GM12865 (cell line): ENCODE data around the gene DLG1.

ENCODE experiments used
- DNase-seq: peaks from one replicate; pipeline ENCODE4 v3.0.0; 2010; ENCODE audit warnings: low read depth
- H3K4me3 ChIP-seq: 2 replicates; pipeline ENCODE4 v1.5.1; 2011; ENCODE audit warnings: mild to moderate bottlenecking, low read depth, low read length, control low read depth
- TF ChIP-seq, protein P1 (sequence below): IDR thresholded peaks from 2 replicates; pipeline ENCODE4 v1.5.1; 2011; ENCODE audit warnings: low read length, control low read depth, low read depth, inconsistent platforms; ENCODE audit not compliant: insufficient read depth; ENCODE audit errors: missing control alignments

DLG1 gene

DNA sequence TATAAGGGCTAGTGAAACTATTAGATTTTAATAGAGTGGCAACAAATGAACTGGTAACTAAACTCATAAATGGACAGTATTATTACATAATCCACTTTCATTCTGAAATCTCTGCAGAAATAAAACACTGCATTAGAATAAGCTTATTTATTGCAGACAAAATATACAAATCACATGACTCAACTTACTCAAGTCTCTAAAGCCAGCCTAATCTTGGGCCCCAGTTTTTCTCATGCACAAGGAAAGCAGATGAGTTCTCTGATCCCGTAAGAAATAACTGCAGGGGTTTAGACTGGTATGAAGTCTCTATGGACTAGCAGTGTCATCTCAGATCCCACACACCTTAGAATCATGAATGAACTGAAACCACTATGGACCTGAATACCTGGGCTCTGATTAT is 5.8 kb downstream of the DLG1 start:
- TF ChIP-seq, protein P1, sequence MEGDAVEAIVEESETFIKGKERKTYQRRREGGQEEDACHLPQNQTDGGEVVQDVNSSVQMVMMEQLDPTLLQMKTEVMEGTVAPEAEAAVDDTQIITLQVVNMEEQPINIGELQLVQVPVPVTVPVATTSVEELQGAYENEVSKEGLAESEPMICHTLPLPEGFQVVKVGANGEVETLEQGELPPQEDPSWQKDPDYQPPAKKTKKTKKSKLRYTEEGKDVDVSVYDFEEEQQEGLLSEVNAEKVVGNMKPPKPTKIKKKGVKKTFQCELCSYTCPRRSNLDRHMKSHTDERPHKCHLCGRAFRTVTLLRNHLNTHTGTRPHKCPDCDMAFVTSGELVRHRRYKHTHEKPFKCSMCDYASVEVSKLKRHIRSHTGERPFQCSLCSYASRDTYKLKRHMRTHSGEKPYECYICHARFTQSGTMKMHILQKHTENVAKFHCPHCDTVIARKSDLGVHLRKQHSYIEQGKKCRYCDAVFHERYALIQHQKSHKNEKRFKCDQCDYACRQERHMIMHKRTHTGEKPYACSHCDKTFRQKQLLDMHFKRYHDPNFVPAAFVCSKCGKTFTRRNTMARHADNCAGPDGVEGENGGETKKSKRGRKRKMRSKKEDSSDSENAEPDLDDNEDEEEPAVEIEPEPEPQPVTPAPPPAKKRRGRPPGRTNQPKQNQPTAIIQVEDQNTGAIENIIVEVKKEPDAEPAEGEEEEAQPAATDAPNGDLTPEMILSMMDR: no peak
- DNase-seq: no peak
- H3K4me3 ChIP-seq: no peak overlapping the region

DNA sequence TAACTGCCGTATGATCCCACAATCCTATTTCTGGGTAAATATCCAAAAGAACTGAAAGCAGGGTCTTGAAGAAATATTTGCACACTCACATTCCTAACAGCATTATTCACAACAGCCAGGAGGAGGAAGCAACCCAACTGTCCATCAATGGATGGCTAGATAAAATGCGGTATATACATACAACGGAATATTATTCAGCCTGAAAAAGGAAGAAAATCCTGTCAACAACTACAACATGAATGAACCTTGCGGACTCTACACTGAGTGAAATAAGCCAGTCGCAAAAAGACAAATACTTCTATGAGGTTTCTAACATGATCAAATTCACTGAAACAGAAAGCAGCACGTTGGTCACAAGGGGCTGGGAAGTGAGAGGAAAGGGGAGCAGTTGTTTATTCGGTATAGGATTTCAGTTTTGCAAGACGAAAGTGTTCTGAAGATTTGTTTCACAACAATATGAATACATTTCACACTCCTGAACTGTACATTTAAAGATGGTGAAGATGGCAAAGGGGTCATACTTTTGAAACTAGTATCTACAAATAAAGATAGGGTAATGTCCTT is 6.2 kb downstream of the DLG1 start:
- TF ChIP-seq, protein P1: no peak
- H3K4me3 ChIP-seq: no peak overlapping the region
- peak; percentile 60 for DNase-seq

DNA sequence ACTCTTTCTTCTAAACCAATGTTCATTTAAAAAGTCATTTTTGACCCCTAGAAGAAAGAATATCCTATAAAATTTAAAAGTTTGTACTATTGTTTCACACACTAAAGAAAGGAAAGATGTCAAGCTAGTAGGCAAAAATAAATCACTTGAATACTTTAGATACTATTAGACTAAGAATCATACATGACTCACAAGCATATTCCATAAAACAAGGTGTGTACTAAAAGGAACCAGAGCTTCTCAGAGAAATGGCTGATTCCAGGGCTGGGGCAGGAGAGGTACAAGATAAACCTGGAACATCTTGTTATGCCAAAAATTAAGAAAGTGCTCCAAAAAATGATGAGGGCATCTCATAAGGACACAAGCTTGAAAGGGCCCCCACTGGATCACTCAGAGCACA is 8.7 kb downstream of the DLG1 start:
- DNase-seq: no peak
- no peak overlapping the region for H3K4me3 ChIP-seq

DNA sequence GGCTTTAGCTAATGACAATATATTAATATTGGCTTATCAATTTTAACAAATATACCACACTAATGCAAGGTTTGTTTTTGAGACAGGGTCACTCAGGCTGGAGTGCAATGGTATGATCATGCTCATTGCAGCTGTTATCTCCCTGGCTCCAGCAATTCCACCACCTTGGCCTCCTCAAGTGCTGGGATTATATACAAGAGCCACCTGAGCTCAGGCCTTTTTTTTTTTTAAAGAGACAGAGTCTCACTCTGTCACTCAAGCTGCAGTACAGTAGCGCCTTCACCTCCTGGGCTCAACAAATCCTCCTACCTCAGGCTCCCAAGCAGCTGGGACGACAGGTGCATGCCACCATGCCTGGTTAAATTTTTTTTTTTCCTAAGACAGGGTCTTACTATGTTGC is 11.7 kb downstream of the DLG1 start:
- no peak overlapping the region for H3K4me3 ChIP-seq
- no peak for DNase-seq
- TF ChIP-seq, protein P1: no peak

More for the DNA sequence above, 8.7 kb downstream of the DLG1 start:
- TF ChIP-seq, protein P1: no peak

DNA sequence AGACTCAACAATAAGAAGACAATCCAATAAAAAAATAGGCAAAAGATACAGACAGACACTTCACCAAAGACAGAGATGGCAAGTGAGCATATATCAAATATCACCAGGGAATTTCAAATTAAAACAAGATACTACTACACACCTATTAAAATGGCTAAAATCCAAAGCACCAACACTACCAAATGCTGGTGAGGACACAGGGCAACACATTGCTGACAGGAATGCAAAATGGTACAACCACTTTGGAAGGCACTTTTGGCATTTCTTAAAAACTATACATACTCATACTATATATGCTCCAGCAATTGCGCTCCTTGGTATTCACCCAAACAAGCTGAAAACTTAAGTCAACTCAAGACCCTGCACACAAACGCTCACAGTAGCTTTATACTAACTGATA is 12.9 kb downstream of the DLG1 start:
- TF ChIP-seq, protein P1: no peak
- H3K4me3 ChIP-seq: no peak overlapping the region
- no peak for DNase-seq

DNA sequence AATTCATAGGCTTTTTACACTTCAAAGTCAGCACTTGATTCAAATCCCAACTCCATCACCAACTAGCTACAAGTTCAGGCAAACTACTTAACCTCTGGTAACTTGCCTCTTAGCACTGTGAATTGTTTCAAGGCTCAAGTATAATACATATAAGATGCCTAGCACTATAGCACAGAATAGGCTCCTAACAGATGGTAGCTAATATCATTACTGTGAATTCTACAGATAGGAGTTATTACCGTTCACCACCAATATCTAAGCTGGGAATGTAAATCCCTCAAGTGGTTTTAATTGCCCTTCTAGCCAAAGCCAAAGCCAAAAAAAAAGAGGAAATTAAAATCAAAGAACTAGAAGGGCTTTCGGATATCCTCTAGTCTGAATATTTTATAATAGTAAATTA is 15.4 kb downstream of the DLG1 start:
- H3K4me3 ChIP-seq: no peak overlapping the region
- no peak for DNase-seq
- TF ChIP-seq, protein P1: no peak

DNA sequence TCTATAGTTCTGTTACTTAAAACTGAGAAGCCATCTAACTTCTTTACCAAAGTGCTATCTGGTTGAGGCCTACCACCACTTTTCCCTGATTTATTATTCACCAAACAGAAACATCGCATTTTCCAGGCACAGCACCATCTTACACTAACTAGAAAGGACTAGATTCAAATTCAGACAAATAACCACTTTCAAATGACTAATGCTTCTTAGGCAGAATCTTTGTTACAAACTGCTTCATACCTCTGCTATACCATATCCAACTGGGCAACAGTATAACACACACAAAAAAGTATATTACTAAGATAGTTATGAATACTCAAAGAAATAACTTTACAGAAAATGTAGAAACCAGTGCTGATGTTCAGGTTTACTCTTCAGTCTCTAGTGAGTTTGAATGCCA is 16.6 kb downstream of the DLG1 start:
- no peak overlapping the region for H3K4me3 ChIP-seq
- TF ChIP-seq, protein P1: no peak
- DNase-seq: no peak
